Suprapubic skin (tissue), 4 donors: ENCODE results near the gene GSG1L.

Source experiments
- CTCF ChIP-seq, 2 donors: fragments of 200-600 bp in 1 of 2; fragments of 450-650 bp in 1 of 2; sonication (generic) in 1 of 2; IDR thresholded peaks; one replicate each; pipeline ENCODE4 v1.5.1; 2016 to 2019; ENCODE audit warnings: antibody characterized with exemption in 2 of 2, mild to moderate bottlenecking in 1 of 2, moderate library complexity in 1 of 2
- EP300 ChIP-seq: sonication (generic); formaldehyde crosslinking; IDR thresholded peaks from one replicate; pipeline ENCODE4 v1.6.1; 2017; ENCODE audit warnings: antibody characterized with exemption
- POLR2A ChIP-seq, 2 donors: fragments of 450-650 bp; IDR thresholded peaks; one replicate each; pipeline ENCODE4 v1.6.1; 2017; ENCODE audit warnings: antibody characterized with exemption in 2 of 2, mild to moderate bottlenecking in 2 of 2, moderate library complexity in 2 of 2
- POLR2AphosphoS5 ChIP-seq, 3 donors: sonication (generic); formaldehyde crosslinking; IDR thresholded peaks; one replicate each; pipeline ENCODE4 v1.6.1; 2017; ENCODE audit warnings: antibody characterized with exemption in 3 of 3

- TF ChIP-seq CTCF (IDR thresholded peaks at IDR 0.05) = no peak
- TF ChIP-seq EP300 = no peak
- no peak for TF ChIP-seq POLR2A (IDR thresholded peaks at IDR 0.05)
- TF ChIP-seq POLR2AphosphoS5 (IDR thresholded peaks at IDR 0.05) = no peak
Observed at GRCh38 chr16:27952811-27953210, 110.7 kb downstream of the GSG1L start.
